Kidney (tissue), 14 donors: ENCODE results near the gene SNX10. TPM values are rescaled to one million over a fixed set of nuclear protein-coding genes. Genes with fewer than 3 reads are reported as not detected.
A peak's percentile ranks its signal among the peaks of the same experiment; 100 is the strongest.

ENCODE experiments used
- DNase-seq, 5 donors: peaks; one replicate each; pipeline ENCODE4 v3.0.0-alpha.2; 2013 to 2020
- FAIRE-seq: peaks from 2 replicates; lab custom pipeline; 2012; peaks lifted over from hg19 to GRCh38; lab: Jason Lieb, UNC
- H3K27ac ChIP-seq, 2 donors: one replicate each; pipeline ENCODE4 v1.7.0; 2013; ENCODE audit warnings: low read depth in 2 of 2, low read length in 2 of 2, inconsistent platforms in 1 of 2
- H3K27me3 ChIP-seq: one replicate; pipeline ENCODE4 v1.7.1; 2013; ENCODE audit warnings: low read length, inconsistent platforms; ENCODE audit not compliant: control insufficient read depth, insufficient read depth
- H3K36me3 ChIP-seq, 3 donors: one replicate each; pipeline versions ENCODE4 v1.7.0 to v1.7.1; 2013; ENCODE audit warnings: low read length in 3 of 3, control low read depth in 1 of 3, inconsistent platforms in 1 of 3; ENCODE audit not compliant: insufficient read depth in 3 of 3, control insufficient read depth in 2 of 3
- H3K4me1 ChIP-seq, 3 donors: one replicate each; pipeline versions ENCODE4 v1.7.0 to v1.7.1; 2013; ENCODE audit warnings: low read length in 3 of 3, inconsistent platforms in 1 of 3, low read depth in 1 of 3; ENCODE audit not compliant: control insufficient read depth in 2 of 3, insufficient read depth in 2 of 3
- H3K4me3 ChIP-seq, 3 donors: one replicate each; pipeline versions ENCODE4 v1.7.0 to v1.8.1; 2013; ENCODE audit warnings: low read length in 3 of 3, control low read depth in 1 of 3, inconsistent platforms in 1 of 3
- H3K9ac ChIP-seq, 3 donors: one replicate each; pipeline versions ENCODE4 v1.7.0 to v1.7.1; 2013; ENCODE audit warnings: low read length in 3 of 3, control low read depth in 1 of 3, inconsistent platforms in 1 of 3
- H3K9me3 ChIP-seq, 3 donors: one replicate each; pipeline versions ENCODE4 v1.7.0 to v1.7.1; 2013; ENCODE audit warnings: low read length in 3 of 3, control low read depth in 1 of 3, inconsistent platforms in 1 of 3; ENCODE audit not compliant: control insufficient read depth in 2 of 3, insufficient read depth in 1 of 3
- CTCF ChIP-seq: IDR thresholded peaks from 3 replicates; pipeline ENCODE4 v1.5.1; 2012; ENCODE audit warnings: mild to moderate bottlenecking, moderate library complexity, borderline replicate concordance; ENCODE audit not compliant: insufficient read depth; ENCODE audit errors: extremely low read depth
- intact Hi-C: fragments of 100-400 bp; cut with DNase I; formaldehyde crosslinking; loops from one replicate; pipeline ENCODE4 v1.11.1; 2022
- polyA plus RNA-seq: library from polyadenylated mRNA; stranded (reverse); fragments of 350-450 nt; fragmentation: Illumina TruSeq; extraction: RNeasy Lipid Tissue Mini Kit (QIAGEN cat#74804); gene quantifications from one replicate; pipeline ENCODE4 v1.2.3, GENCODE V29; 2014; ENCODE audit warnings: low read depth, low replicate concordance; ENCODE audit not compliant: insufficient read depth
- total RNA-seq: library from RNA; stranded (reverse); fragmentation: NEBNext Ultra II Directional; extraction: Animal tissue kit (Norgen Biotek cat#: 25700); gene quantifications from one replicate; pipeline ENCODE4 v1.2.1, GENCODE V29; 2021
- donor health status: control.
- donor health status: control.
- donor health status: control.
- donor health status: control.
- donor health status: control.
- donor health status: DM: yes; HTN: yes; CAD: no.
- donor health status: Normal renal cell carcinoma (clear cell type).

The SNX10 gene
- total and polyA plus RNA-seq, 2 donors from 2014 or later, result 30.1 to 72.0 TPM

- peaks cover 0 to 6% (median 3%) of the 10 kb centered on the region in 3 donors for H3K9me3 ChIP-seq
- no peak overlapping the region for H3K9ac ChIP-seq
- no peaks in the 10 kb centered on the region for H3K36me3 ChIP-seq
- DNase-seq (no peak), FAIRE-seq (no peak)
- intact Hi-C loops, result no loop called here
- TF ChIP-seq CTCF, result no peak
- no peaks in the 10 kb centered on the region for H3K27me3 ChIP-seq
- H3K4me1 ChIP-seq, result no peaks in the 10 kb centered on the region
- no peak overlapping the region for H3K4me3 ChIP-seq
- H3K27ac ChIP-seq, result no peak overlapping the region
These were observed 45.7 kb downstream of the SNX10 start for GRCh38 chr7:26337232-26337865.

GRCh38 chr7:26340476-26341018 is 48.9 kb downstream of the SNX10 start:
- intact Hi-C loops, result no loop called here
- Histone ChIP-seq H3K36me3 (no peaks in the 10 kb centered on the region), H3K4me1 (peaks cover 0 to 19% (median 13%) of the 10 kb centered on the region in 3 donors), H3K27me3 (no peaks in the 10 kb centered on the region), H3K9me3 (no peaks in the 10 kb centered on the region), H3K9ac (no peak overlapping the region), H3K4me3 (no peak overlapping the region), H3K27ac (no peak overlapping the region)
- TF ChIP-seq CTCF, result no peak
- no peak for FAIRE-seq
- DNase-seq, result no peak

GRCh38 chr7:26343320-26343832 is 51.7 kb downstream of the SNX10 start:
- intact Hi-C loops, result no loop called here
- TF ChIP-seq CTCF, result no peak
- H3K9ac ChIP-seq, result peak overlapping the region in 1 of 3 donors; percentile 51
- no peaks in the 10 kb centered on the region for H3K27me3 ChIP-seq
- peaks cover 0 to 3% (median 0%) of the 10 kb centered on the region in 3 donors for H3K36me3 ChIP-seq
- H3K27ac ChIP-seq, result peak overlapping the region; percentile 95 to 98
- FAIRE-seq, result no peak
- H3K9me3 ChIP-seq, result no peaks in the 10 kb centered on the region
- peak in 1 of 5 donors; percentile 64 for DNase-seq
- peaks cover 0 to 29% (median 21%) of the 10 kb centered on the region in 3 donors for H3K4me1 ChIP-seq
- no peak overlapping the region for H3K4me3 ChIP-seq
